ENCODE results near the gene KRT6B. TPM values are rescaled to one million over a fixed set of nuclear protein-coding genes. Genes with fewer than 3 reads are reported as not detected.

Gene KRT6B
- total and polyA plus RNA-seq, 2 experiments from 2014 or later = not detected

DNA sequence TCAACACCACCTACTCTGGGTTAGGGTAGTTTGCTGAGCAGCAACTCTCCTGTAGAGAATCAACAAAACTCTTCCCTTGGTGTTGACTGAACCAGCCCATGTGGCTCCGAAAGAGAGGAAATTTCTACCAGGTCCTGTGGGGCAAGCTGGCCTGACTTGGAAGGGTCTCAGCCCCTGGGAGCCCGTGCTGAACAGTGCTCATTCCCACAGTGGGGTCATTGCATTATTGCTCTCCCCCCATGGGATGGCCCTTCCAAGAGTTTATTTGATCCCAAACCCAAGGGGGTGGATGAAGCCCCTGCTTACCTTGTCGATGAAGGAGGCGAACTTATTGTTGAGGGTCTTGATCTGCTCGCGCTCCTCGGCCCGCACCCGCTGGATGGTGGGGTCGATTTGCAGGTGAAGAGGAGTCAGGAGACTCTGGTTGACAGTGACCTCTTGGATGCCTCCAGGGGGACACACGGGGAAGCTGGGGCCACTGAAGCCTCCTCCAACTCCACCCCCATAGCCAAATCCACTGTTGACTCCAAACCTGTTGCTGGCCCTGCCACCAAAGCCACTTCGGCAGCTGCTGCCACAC is 18.4 kb downstream of the KRT6B start (continued):
- TF ChIP-seq POLR2AphosphoS5 (IDR thresholded peaks at IDR 0.05; ENCODE audit: low read depth) = no peak

- no peaks in the 10 kb centered on the region for H3K36me3 Mint-ChIP-seq (ENCODE audit: low read depth)
- H3K27ac Mint-ChIP-seq = no peak overlapping the region
- peaks cover 9% of the 10 kb centered on the region for H3K27me3 Mint-ChIP-seq (ENCODE audit: insufficient read depth, low read depth, poor library complexity)
- DNase-seq (ENCODE audit: low spot score) (no peak), ATAC-seq (no peak)
- H3K4me1 Mint-ChIP-seq = no peaks in the 10 kb centered on the region; the same call in 1 of the 3 replicates
- no peak overlapping the region for H3K27ac ChIP-seq (ENCODE audit: low read depth)
- H3K4me3 Mint-ChIP-seq = no peak overlapping the region
- H3K27me3 ChIP-seq (ENCODE audit: insufficient read depth) = no peaks in the 10 kb centered on the region
- no peaks in the 10 kb centered on the region for H3K4me1 ChIP-seq (ENCODE audit: insufficient read depth)
- peaks cover 13% of the 10 kb centered on the region for H3K9me2 ChIP-seq (ENCODE audit: insufficient read depth)
- H3K4me3 ChIP-seq = no peak overlapping the region
- H3K4me2 ChIP-seq = no peak overlapping the region
- no peaks in the 10 kb centered on the region for H4K20me1 ChIP-seq (replicated peaks; ENCODE audit: insufficient read depth)
- H3K9me3 Mint-ChIP-seq = no peaks in the 10 kb centered on the region; the same call in 1 of the 3 replicates
- H3K36me3 ChIP-seq (ENCODE audit: insufficient read depth) = no peaks in the 10 kb centered on the region
- H2AFZ ChIP-seq = no peak overlapping the region
- TF ChIP-seq EZH2phosphoT487 (IDR thresholded peaks at IDR 0.05; ENCODE audit: unreplicated experiment) = no peak
- no peaks in the 10 kb centered on the region for H3K79me2 ChIP-seq (replicated peaks; ENCODE audit: insufficient read depth)
- no peaks in the 10 kb centered on the region for H3F3A ChIP-seq (replicated peaks; ENCODE audit: low read depth)
These were observed 19.3 kb downstream of the KRT6B start for GRCh38 chr12:52432559-52433207.

GRCh38 chr12:52428121-52428520 is 23.8 kb downstream of the KRT6B start:
- Histone ChIP-seq H3F3A (replicated peaks; ENCODE audit: low read depth) (no peaks in the 10 kb centered on the region), H3K27me3 (ENCODE audit: insufficient read depth) (no peaks in the 10 kb centered on the region), H3K4me3 (no peak overlapping the region), H3K4me2 (no peak overlapping the region), H3K79me2 (replicated peaks; ENCODE audit: insufficient read depth) (no peaks in the 10 kb centered on the region), H2AFZ (no peak overlapping the region), H4K20me1 (replicated peaks; ENCODE audit: insufficient read depth) (no peaks in the 10 kb centered on the region), H3K36me3 (ENCODE audit: insufficient read depth) (no peaks in the 10 kb centered on the region), H3K4me1 (ENCODE audit: insufficient read depth) (no peaks in the 10 kb centered on the region), H3K9me2 (ENCODE audit: insufficient read depth) (peaks cover 4% of the 10 kb centered on the region; the same call in 1 of the 2 replicates), H3K27ac (ENCODE audit: low read depth) (no peak overlapping the region)
- Mint-ChIP-seq H3K9me3 (no peaks in the 10 kb centered on the region), H3K4me1 (peaks cover 8% of the 10 kb centered on the region), H3K36me3 (ENCODE audit: low read depth) (no peaks in the 10 kb centered on the region), H3K27me3 (ENCODE audit: insufficient read depth, low read depth, poor library complexity) (peaks cover 7% of the 10 kb centered on the region), H3K27ac (no peak overlapping the region), H3K4me3 (no peak overlapping the region)
- no peak for TF ChIP-seq JUNB (IDR thresholded peaks at IDR 0.05; ENCODE audit: unreplicated experiment)
- TF ChIP-seq, protein P1, sequence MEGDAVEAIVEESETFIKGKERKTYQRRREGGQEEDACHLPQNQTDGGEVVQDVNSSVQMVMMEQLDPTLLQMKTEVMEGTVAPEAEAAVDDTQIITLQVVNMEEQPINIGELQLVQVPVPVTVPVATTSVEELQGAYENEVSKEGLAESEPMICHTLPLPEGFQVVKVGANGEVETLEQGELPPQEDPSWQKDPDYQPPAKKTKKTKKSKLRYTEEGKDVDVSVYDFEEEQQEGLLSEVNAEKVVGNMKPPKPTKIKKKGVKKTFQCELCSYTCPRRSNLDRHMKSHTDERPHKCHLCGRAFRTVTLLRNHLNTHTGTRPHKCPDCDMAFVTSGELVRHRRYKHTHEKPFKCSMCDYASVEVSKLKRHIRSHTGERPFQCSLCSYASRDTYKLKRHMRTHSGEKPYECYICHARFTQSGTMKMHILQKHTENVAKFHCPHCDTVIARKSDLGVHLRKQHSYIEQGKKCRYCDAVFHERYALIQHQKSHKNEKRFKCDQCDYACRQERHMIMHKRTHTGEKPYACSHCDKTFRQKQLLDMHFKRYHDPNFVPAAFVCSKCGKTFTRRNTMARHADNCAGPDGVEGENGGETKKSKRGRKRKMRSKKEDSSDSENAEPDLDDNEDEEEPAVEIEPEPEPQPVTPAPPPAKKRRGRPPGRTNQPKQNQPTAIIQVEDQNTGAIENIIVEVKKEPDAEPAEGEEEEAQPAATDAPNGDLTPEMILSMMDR (conservative IDR thresholded peaks at IDR 0.05; ENCODE audit: low read depth in 2 of 2) = peak in 1 of 2 experiments; percentile 56; a peak in 2 of 4 replicates
- no peak for TF ChIP-seq POLR2AphosphoS5 (IDR thresholded peaks at IDR 0.05; ENCODE audit: low read depth)
- no peak for TF ChIP-seq ZNF114 (CRISPR knock-in tag; IDR thresholded peaks at IDR 0.05)
- no peak for TF ChIP-seq EZH2phosphoT487 (IDR thresholded peaks at IDR 0.05; ENCODE audit: unreplicated experiment)
- DNase-seq (ENCODE audit: low spot score) = peak; percentile 10
- no peak for ATAC-seq

DNA sequence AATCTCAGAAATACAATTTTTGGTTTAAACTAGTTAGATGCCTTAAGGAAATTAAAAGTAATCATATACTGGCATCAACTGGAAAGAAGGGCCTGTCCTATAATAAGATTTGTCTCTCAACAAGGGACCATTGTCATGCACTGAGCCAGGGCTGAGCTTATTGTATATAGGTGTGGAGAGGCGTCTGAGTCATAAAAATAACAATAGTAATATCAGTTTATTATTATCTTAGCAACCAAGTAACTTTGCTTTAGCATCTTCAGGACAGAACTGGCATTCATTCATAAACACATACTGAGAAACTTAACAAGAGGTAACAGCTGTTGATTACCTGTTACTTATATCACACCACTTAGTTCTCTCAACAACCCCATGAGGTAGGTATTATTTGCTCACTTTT is 24.9 kb downstream of the KRT6B start:
- H3K27ac ChIP-seq (ENCODE audit: low read depth) = no peak overlapping the region
- DNase-seq (ENCODE audit: low spot score) (no peak), ATAC-seq (no peak)
- Mint-ChIP-seq H3K27ac (no peak overlapping the region), H3K4me1 (peaks cover 9% of the 10 kb centered on the region), H3K36me3 (ENCODE audit: low read depth) (no peaks in the 10 kb centered on the region), H3K4me3 (no peak overlapping the region), H3K9me3 (no peaks in the 10 kb centered on the region), H3K27me3 (ENCODE audit: insufficient read depth, low read depth, poor library complexity) (peaks cover 8% of the 10 kb centered on the region)
- H3F3A ChIP-seq (replicated peaks; ENCODE audit: low read depth) = no peaks in the 10 kb centered on the region
- H4K20me1 ChIP-seq (replicated peaks; ENCODE audit: insufficient read depth) = no peaks in the 10 kb centered on the region
- no peaks in the 10 kb centered on the region for H3K9me2 ChIP-seq (ENCODE audit: insufficient read depth)
- H3K4me3 ChIP-seq = no peak overlapping the region
- H3K36me3 ChIP-seq (ENCODE audit: insufficient read depth) = no peaks in the 10 kb centered on the region
- no peak overlapping the region for H2AFZ ChIP-seq
- H3K4me2 ChIP-seq = no peak overlapping the region
- H3K27me3 ChIP-seq (ENCODE audit: insufficient read depth) = no peaks in the 10 kb centered on the region
- H3K4me1 ChIP-seq (ENCODE audit: insufficient read depth) = no peaks in the 10 kb centered on the region
- H3K79me2 ChIP-seq (replicated peaks; ENCODE audit: insufficient read depth) = no peaks in the 10 kb centered on the region
- TF ChIP-seq JUNB (IDR thresholded peaks at IDR 0.05; ENCODE audit: unreplicated experiment) (no peak), POLR2AphosphoS5 (IDR thresholded peaks at IDR 0.05; ENCODE audit: low read depth) (no peak), ZNF331 (CRISPR knock-in tag; IDR thresholded peaks at IDR 0.05; ENCODE audit: low read depth) (no peak)
